Activated CD4-positive, alpha-beta memory T cell treated with anti-CD3 and anti-CD28 coated beads for 36 hours (primary cell): ENCODE measurements around the gene LOXHD1. TPM values are rescaled to one million over a fixed set of nuclear protein-coding genes. Genes with fewer than 3 reads are reported as not detected.

Experiments used
- CTCF ChIA-PET: fragments of 350-600 bp; sonication (Branson Sonifier 250); formaldehyde crosslinking; loops from one replicate; lab custom pipeline; 2021; ENCODE audit warnings: antibody characterized with exemption, inconsistent platforms; lab: Charles Lee
- POLR2A ChIA-PET: fragments of 350-600 bp; sonication (Branson Sonifier 250); formaldehyde crosslinking; loops from one replicate; lab custom pipeline; 2021; ENCODE audit warnings: antibody characterized with exemption; lab: Charles Lee
- DNase-seq: peaks from one replicate; pipeline ENCODE4 v3.0.0-alpha.2; 2020
- H3K27ac Mint-ChIP-seq: one replicate; pipeline ENCODE4 v1.8.0; 2021; ENCODE audit warnings: mixed read lengths
- H3K27me3 Mint-ChIP-seq: one replicate; pipeline ENCODE4 v1.8.0; 2021; ENCODE audit warnings: mixed read lengths
- H3K36me3 Mint-ChIP-seq: one replicate; pipeline ENCODE4 v1.8.0; 2021; ENCODE audit warnings: mixed read lengths
- H3K4me1 Mint-ChIP-seq: one replicate; pipeline ENCODE4 v1.8.0; 2021; ENCODE audit warnings: low read depth, mixed read lengths
- H3K4me3 Mint-ChIP-seq: one replicate; pipeline ENCODE4 v1.8.0; 2021; ENCODE audit warnings: mild to moderate bottlenecking, mixed read lengths
- H3K9me3 Mint-ChIP-seq: one replicate; pipeline ENCODE4 v1.8.0; 2021; ENCODE audit warnings: mixed read lengths
- intact Hi-C: fragments of 100-400 bp; cut with micrococcal nuclease; formaldehyde crosslinking; loops from one replicate; pipeline ENCODE4 v1.15.1; 2023
- total RNA-seq, 2 experiments: library from RNA; stranded (reverse); gene quantifications; one replicate each; pipeline ENCODE4 v1.2.3, GENCODE V29; 2021

The LOXHD1 gene
- total RNA-seq, 2 experiments from 2014 or later: 0.05 TPM; not detected in 1

DNA sequence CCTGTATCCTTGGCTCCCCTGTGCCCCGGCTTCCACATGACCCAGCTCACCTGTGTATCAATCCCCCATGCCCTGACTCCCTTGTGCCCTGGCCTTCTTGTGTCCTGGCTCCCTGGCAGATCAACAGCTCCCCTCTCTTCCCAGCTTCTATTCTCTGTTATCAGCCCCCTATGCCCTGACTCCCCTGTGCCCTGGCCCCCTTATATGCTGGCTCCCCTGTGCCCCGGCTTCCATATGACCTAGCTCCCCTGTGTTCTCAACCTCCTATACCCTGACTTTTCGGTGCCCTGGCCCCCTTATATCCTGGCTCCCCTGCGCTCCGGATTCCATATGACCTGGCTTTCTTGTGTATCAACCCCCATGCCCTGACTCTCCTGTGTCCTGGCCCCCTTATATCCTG lies 209.2 kb downstream of the LOXHD1 start:
- DNase-seq: no peak
- no peaks in the 10 kb centered on the region for H3K4me1 Mint-ChIP-seq
- no peaks in the 10 kb centered on the region for H3K36me3 Mint-ChIP-seq
- ChIA-PET CTCF (no interaction called here), POLR2A (no interaction called here)
- intact Hi-C loops: no loop called here
- no peaks in the 10 kb centered on the region for H3K9me3 Mint-ChIP-seq
- no peak overlapping the region for H3K27ac Mint-ChIP-seq
- peaks cover 5% of the 10 kb centered on the region for H3K27me3 Mint-ChIP-seq
- no peak overlapping the region for H3K4me3 Mint-ChIP-seq

DNA sequence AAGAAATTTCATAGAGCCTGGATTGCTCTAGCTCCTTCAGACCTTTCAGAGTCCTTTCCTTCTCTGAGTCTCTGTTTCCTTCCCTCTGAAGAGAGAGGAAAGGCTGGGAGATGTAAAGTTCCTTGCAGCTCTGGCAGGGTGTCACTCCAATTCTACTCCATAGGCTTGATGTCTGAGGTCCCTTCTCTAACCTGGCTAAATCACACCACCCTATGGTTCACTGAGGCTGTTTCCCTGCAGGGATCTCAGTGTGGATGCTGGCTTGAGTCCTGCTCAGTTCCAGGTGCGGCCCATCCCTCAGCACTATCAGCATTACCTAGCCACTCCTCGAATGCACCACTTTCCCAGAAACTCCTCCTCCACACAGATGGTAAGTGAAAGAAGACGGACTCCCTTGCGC lies 209.7 kb downstream of the LOXHD1 start:
- no peaks in the 10 kb centered on the region for H3K4me1 Mint-ChIP-seq
- no peak overlapping the region for H3K27ac Mint-ChIP-seq
- H3K9me3 Mint-ChIP-seq: no peaks in the 10 kb centered on the region
- POLR2A ChIA-PET: no interaction called here
- no peaks in the 10 kb centered on the region for H3K36me3 Mint-ChIP-seq
- H3K4me3 Mint-ChIP-seq: no peak overlapping the region
- no peak for DNase-seq
- intact Hi-C loops: no loop called here
- H3K27me3 Mint-ChIP-seq: peaks cover 5% of the 10 kb centered on the region
- CTCF ChIA-PET: no interaction called here

DNA sequence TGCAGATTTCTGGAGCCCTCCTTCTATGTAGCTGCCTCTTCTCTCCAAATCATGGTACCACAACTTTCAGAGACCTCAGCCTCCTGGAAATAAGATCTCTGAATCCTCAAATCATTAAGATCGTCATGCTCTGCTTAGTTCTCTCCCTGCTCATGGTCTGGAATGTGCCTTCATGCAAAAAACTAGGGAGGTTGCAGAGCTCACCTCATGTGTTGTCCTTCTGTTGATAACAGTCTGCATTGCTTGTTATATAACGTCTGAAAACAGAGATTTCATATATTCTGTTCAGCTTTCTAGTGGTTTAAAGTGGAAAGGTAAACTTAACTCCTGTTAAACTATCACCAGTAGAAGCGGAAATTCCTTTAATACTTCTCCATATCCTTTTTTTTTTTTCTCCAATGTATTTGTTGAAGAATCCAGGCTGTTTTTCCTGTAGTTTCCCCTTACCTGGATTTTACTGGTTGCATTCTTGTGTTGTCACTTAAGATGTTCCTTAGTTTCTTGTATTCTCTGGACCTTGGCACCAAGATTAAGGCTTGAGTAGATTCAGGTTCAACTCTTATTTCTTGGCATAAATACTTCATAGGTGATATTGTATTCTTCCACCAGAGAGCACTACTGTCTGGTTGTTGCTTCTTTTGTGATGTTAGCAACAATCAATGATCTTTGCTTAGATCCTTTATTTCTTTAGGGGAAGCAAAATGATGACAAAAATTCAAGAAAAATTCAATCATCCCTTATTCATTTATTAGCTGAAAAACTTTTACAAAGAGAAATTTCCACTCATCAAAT lies 211.3 kb downstream of the LOXHD1 start:
- CTCF ChIA-PET: no interaction called here
- POLR2A ChIA-PET: no interaction called here
- no peaks in the 10 kb centered on the region for H3K9me3 Mint-ChIP-seq
- H3K4me3 Mint-ChIP-seq: no peak overlapping the region
- H3K27me3 Mint-ChIP-seq: peaks cover 5% of the 10 kb centered on the region
- intact Hi-C loops: no loop called here
- no peaks in the 10 kb centered on the region for H3K4me1 Mint-ChIP-seq
- DNase-seq: no peak
- H3K36me3 Mint-ChIP-seq: no peaks in the 10 kb centered on the region
- no peak overlapping the region for H3K27ac Mint-ChIP-seq

DNA sequence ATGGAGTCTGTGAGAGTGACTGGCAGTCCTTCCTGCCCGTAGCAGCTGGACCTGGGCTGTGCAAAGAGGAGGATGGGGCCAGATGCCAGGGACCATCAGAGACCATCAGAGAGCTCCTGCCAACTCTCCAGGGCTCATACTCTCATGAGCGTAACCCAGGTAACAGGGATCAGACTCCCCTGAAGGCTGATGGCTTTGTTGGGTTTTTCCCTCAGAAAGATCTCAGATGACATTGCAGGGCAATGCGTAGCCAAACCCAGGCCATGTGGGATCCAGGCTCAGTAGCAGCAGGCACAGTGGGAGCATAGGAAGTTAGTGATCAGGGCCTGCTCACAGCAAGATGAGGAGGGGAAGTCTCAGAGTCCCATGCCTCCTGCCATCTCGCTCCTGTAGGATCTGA lies 218.0 kb downstream of the LOXHD1 start:
- Mint-ChIP-seq H3K36me3 (no peaks in the 10 kb centered on the region), H3K27ac (no peak overlapping the region), H3K4me3 (no peak overlapping the region), H3K9me3 (no peaks in the 10 kb centered on the region), H3K27me3 (no peaks in the 10 kb centered on the region), H3K4me1 (no peaks in the 10 kb centered on the region)
- ChIA-PET POLR2A (no interaction called here), CTCF (no interaction called here)
- intact Hi-C loops: no loop called here
- DNase-seq: no peak

DNA sequence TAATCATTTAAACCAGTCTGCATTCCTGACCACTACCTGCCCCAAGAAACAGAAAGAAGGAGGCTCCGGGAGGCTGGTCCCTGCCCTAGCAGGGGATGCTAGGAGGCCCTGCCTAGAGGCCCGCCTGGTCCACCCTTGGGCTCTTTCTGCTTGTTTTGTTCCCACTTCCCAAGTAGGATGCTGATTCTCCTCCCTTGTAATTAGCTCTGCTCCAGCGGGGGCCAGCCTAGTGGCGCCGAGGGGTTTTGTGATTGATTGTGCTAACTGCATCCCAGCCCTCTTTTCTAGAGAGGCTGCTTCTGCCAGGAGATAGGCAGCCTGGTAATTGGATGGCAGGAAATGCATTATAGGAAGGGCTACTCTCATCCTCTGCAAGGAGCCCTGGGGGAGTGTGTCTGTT lies 220.0 kb downstream of the LOXHD1 start:
- no peak for DNase-seq
- H3K4me3 Mint-ChIP-seq: no peak overlapping the region
- H3K27ac Mint-ChIP-seq: no peak overlapping the region
- H3K9me3 Mint-ChIP-seq: no peaks in the 10 kb centered on the region
- POLR2A ChIA-PET: no interaction called here
- no peaks in the 10 kb centered on the region for H3K4me1 Mint-ChIP-seq
- H3K27me3 Mint-ChIP-seq: peaks cover 3% of the 10 kb centered on the region
- CTCF ChIA-PET: no interaction called here
- intact Hi-C loops: no loop called here
- no peaks in the 10 kb centered on the region for H3K36me3 Mint-ChIP-seq

DNA sequence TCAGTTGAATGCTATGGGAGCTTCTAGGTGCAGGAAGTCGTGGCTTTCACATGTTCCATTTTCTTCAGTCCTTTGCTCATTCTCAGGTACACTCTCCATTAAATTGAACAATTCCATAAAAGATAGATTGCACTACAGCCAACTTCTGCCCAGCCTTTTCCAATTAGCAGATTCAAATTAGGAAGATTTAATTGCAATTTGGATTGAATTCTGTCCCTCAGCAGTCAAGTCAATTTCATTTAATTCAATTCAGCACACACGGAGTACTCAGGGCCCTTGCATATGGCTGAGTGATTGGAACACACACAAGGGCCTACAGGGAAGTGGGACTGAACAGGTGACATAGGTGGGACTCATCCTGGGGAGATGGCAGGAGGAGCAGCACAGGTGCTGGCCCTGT lies 220.4 kb downstream of the LOXHD1 start:
- Mint-ChIP-seq H3K9me3 (no peaks in the 10 kb centered on the region), H3K27me3 (peaks cover 3% of the 10 kb centered on the region), H3K4me3 (no peak overlapping the region), H3K27ac (no peak overlapping the region), H3K36me3 (no peaks in the 10 kb centered on the region), H3K4me1 (no peaks in the 10 kb centered on the region)
- POLR2A ChIA-PET: no interaction called here
- CTCF ChIA-PET: no interaction called here
- intact Hi-C loops: no loop called here
- no peak for DNase-seq

DNA sequence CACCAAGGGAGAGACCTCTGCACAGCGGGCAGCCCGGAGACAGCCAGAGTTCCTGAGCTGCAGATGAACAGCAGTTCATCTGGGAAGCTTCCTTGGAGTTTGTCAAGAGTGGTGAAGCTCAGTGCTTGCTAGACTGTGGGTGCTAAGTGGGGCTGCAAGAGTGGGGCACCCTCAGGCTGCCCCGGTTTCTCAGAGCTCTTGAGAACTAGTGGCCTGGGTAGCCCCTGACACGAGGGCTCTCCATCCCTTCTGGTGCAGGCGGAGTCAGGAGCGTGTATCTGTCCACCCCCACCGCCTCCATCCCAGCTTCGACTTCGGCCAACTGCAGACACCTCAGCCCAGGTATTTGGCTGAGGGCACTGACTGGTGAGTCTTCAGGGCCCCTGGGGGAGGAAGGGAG lies 222.0 kb downstream of the LOXHD1 start:
- Mint-ChIP-seq H3K27me3 (peaks cover 5% of the 10 kb centered on the region), H3K4me1 (no peaks in the 10 kb centered on the region), H3K36me3 (no peaks in the 10 kb centered on the region), H3K9me3 (no peaks in the 10 kb centered on the region), H3K4me3 (no peak overlapping the region), H3K27ac (no peak overlapping the region)
- CTCF ChIA-PET: no interaction called here
- POLR2A ChIA-PET: no interaction called here
- DNase-seq: no peak
- intact Hi-C loops: no loop called here

DNA sequence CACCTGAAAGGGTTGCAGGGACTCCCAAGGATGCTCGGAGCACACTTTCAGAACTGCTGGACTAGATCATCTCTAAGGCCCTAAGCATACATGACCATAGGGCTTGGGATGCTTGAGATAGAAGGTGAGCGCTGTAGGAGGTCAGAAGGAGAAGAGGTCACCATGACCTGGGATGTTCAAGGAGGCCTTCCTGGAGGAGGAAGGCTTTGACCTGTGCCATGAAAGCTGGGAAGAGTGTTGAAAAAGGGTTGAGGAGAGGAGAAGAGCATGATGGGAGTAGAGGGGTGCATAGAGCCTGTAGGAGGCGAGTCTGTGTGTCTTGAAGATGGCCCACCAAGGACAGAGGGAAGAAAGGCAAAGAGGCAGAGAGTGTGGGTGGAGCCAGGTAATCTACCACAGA lies 222.4 kb downstream of the LOXHD1 start:
- CTCF ChIA-PET: no interaction called here
- Mint-ChIP-seq H3K27me3 (peaks cover 5% of the 10 kb centered on the region), H3K27ac (no peak overlapping the region), H3K4me1 (no peaks in the 10 kb centered on the region), H3K36me3 (no peaks in the 10 kb centered on the region), H3K4me3 (no peak overlapping the region), H3K9me3 (no peaks in the 10 kb centered on the region)
- POLR2A ChIA-PET: no interaction called here
- DNase-seq: no peak
- intact Hi-C loops: no loop called here

DNA sequence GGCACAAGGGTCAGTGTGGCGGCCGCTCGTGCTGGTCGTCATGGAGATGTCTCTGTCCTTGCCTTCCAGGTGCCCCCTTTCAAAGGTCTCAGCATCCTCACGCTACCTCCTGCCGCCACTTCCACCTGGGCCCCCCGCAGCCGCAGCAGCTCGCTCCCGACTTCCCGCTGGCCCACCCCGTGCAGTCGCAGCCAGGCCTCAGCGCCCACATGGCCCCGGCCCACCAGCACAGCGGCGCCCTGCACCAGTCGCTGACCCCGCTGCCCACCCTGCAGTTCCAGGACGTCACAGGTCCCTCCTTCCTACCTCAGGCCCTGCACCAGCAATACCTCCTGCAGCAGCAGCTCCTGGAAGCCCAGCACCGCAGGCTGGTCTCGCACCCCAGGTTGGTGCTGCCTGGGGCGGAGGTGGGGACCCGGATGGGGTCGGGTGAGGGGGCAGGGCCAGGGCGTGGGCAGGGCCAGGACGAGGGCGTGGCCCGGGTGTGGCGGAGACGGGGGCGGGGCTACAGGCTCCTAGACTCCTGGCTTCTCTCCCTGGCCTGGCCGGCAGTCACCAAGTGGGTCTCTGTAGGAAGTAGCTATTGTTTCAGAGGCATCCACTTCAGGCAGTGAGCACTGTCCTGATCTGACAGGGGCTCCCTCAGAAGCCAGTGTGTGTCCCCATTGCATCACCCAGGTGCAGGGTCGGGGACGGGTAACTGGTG lies 223.7 kb downstream of the LOXHD1 start:
- Mint-ChIP-seq H3K9me3 (no peaks in the 10 kb centered on the region), H3K4me3 (no peak overlapping the region), H3K27ac (no peak overlapping the region), H3K36me3 (no peaks in the 10 kb centered on the region), H3K4me1 (no peaks in the 10 kb centered on the region), H3K27me3 (peaks cover 5% of the 10 kb centered on the region)
- POLR2A ChIA-PET: no interaction called here
- intact Hi-C loops: no loop called here
- CTCF ChIA-PET: interaction anchor here (1.7 kb wide), 1 partner anchor 225 kb away, joined by 4 read pairs; no protein-coding TSS in a partner anchor
- no peak for DNase-seq

DNA sequence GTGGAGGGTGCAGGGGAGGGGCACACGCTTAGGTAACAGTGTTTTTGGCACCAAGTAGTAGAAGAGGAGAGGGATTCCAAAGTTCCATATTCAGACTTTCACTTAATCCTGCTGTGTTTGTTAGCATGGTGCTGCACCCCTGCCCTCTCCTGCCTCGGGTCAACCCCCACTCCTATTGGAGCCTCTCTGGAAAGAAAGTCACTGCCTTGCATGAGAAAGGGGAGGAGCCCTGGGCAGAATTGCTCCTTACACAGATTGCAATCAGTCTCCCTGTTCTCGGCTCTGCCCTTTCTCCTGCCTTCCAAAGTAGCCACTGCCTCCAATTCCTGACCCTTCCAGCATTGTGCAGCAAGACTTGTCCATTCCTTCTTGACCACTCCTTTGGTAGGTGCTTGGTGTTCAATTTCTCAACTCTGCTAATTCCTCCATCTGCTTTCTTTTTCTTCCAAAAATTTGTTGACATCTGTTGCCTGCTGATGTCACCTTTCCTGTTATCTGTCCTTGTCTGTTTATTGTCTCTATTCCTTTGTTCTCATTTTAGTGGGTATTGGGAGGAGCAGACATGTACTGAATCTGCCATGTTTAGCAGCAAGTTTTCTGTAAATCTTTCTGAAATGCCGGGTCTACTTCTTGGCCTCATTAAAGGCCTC lies 225.4 kb downstream of the LOXHD1 start:
- no peak overlapping the region for H3K27ac Mint-ChIP-seq

DNA sequence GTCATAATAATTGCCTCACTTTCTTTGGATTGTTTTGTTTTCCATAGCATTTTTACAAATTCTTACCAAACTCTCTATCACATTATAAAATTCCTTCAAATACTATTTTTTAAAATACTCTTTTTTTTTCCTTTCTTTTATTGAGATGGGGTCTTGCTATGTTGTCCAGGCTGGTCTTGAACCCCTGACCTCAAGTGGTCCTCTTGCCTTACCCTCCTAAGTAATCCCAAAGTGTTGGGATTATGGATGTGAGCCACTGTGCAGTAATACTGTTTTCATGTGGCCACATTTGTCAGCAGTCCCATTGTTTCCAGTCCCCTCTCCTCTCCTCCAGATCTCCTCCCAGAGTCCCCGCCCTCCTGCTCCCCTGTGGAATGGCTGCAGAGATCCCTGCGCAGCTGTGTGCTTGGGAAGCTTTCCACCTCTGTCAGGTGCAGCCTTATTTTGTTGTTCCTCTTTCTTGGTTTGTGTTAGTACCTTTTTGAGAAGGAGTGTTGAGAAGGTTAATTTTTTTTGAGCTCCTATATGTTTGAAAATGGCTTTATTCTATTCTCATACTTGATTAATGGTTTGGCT lies 227.3 kb downstream of the LOXHD1 start:
- Mint-ChIP-seq H3K9me3 (no peaks in the 10 kb centered on the region), H3K36me3 (no peaks in the 10 kb centered on the region), H3K4me1 (no peaks in the 10 kb centered on the region), H3K27ac (no peak overlapping the region), H3K4me3 (no peak overlapping the region), H3K27me3 (peaks cover 5% of the 10 kb centered on the region)
- ChIA-PET CTCF (no interaction called here), POLR2A (no interaction called here)
- DNase-seq: no peak
- intact Hi-C loops: no loop called here

More for the DNA sequence above, 225.4 kb downstream of the LOXHD1 start:
- no peaks in the 10 kb centered on the region for H3K36me3 Mint-ChIP-seq
- intact Hi-C loops: no loop called here
- no peaks in the 10 kb centered on the region for H3K4me1 Mint-ChIP-seq
- CTCF ChIA-PET: interaction anchor here (1.7 kb wide), 1 partner anchor 226 kb away, joined by 4 read pairs; no protein-coding TSS in a partner anchor
- H3K4me3 Mint-ChIP-seq: no peak overlapping the region
- no peak for DNase-seq
- peaks cover 5% of the 10 kb centered on the region for H3K27me3 Mint-ChIP-seq
- POLR2A ChIA-PET: no interaction called here
- no peaks in the 10 kb centered on the region for H3K9me3 Mint-ChIP-seq

DNA sequence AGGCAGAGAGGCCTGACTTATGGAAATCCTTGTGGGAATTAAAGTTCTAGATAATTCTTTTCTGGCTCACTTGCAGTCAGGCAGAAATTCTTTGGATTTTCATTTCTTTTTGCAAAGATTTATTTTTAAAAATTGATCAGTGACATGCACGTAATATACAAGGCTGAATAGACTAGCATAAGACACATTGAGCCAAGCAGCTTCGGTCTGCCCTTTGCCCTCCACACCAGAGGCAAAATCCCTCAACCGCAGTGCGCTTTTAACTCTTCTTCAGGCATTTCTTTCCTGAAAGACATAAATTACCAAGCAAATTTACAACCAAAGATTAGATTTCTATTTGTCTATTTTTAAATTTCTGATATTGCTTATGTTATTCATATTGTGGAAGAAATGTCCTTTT lies 227.9 kb downstream of the LOXHD1 start:
- ChIA-PET CTCF (no interaction called here), POLR2A (no interaction called here)
- Mint-ChIP-seq H3K36me3 (no peaks in the 10 kb centered on the region), H3K4me1 (no peaks in the 10 kb centered on the region), H3K27me3 (peaks cover 5% of the 10 kb centered on the region), H3K4me3 (no peak overlapping the region), H3K27ac (no peak overlapping the region), H3K9me3 (no peaks in the 10 kb centered on the region)
- intact Hi-C loops: no loop called here
- no peak for DNase-seq
